ENCODE results near the gene AHNAK. TPM values are rescaled to one million over a fixed set of nuclear protein-coding genes. Genes with fewer than 3 reads are reported as not detected.
A peak's percentile ranks its signal among the peaks of the same experiment; 100 is the strongest.

The AHNAK gene
- total and polyA plus RNA-seq, 4 donors: 22.6 to 110 (median 38.1) TPM

DNA sequence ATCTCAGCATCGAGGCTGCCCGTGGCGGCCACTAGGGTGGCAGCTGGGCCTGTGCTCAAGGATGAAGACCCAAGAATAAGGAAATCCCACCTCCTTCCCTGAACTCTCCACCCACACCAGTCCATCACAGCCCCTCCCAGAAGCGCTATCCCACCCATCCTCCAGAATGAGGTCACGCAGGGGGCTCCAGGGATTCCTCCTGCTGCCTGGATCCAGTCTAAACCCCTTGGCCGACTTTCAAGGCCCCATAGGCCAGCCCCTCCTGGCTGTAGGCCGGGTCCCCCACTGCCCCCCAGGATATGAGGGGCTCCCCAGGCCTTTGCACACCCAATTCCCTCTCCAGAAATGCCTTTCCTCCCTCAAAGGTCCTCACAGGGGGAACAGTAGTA lies 146.7 kb downstream of the AHNAK start:
- Histone ChIP-seq H3K4me3 (ENCODE audit: low read depth in 1 of 3, low read length in 3 of 3) (no peak overlapping the region), H3K4me1 (ENCODE audit: control insufficient read depth in 4 of 4, insufficient read depth in 4 of 4, low read length in 3 of 4) (peaks cover 6 to 33% (median 15%) of the 10 kb centered on the region in 4 donors), H3K9ac (ENCODE audit: low read depth in 1 of 2, low read length in 2 of 2) (no peak overlapping the region)

DNA sequence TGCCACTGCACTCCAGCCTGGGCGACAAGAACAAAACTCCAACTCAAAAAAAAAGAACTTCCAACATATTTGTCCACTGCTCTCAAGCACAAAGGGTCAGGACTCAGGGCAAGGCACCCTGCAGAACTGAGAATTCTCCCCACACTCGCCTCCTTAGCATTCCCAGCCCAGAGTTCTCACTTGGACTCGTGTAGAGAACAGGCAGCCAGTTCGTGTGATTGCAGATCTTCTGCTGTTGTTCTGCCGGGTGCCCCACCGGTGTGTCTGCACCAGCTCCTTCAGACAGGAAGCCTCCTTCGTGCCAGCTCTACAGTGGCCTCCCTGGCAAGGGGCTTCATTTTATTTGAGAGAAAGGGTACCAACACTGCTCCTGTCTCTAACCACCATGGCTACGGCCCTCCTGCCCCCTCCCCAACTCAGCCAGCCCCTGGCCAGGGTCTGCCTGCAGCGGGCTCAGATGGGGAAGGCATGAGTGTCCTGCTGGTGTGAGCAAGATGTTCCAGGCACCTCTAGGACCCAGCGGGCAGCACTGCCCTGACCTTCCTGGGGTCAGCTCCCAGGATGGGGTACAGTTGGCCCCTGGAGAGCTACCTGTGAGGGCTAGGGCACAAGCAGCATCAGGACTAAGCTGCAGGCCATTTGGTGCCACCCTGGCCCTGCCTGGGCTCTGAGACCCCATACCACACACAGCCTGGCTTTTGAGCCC lies 147.3 kb downstream of the AHNAK start:
- Histone ChIP-seq H3K9ac (ENCODE audit: low read depth in 1 of 2, low read length in 2 of 2) (no peak overlapping the region), H3K36me3 (ENCODE audit: control insufficient read depth in 4 of 4, insufficient read depth in 3 of 4, low read depth in 1 of 4, low read length in 3 of 4) (no peaks in the 10 kb centered on the region), H3K27ac (ENCODE audit: low read depth in 1 of 2, low read length in 2 of 2) (peak overlapping the region in 1 of 2 donors; percentile 31), H3K27me3 (ENCODE audit: control insufficient read depth in 4 of 4, insufficient read depth in 4 of 4, low read length in 3 of 4) (no peaks in the 10 kb centered on the region), H3K4me1 (ENCODE audit: control insufficient read depth in 4 of 4, insufficient read depth in 4 of 4, low read length in 3 of 4) (peaks cover 6 to 37% (median 15%) of the 10 kb centered on the region in 4 donors), H3K4me3 (ENCODE audit: low read depth in 1 of 3, low read length in 3 of 3) (no peak overlapping the region), H3K9me3 (ENCODE audit: control insufficient read depth in 4 of 4, low read length in 3 of 4) (no peaks in the 10 kb centered on the region)
- DNase-seq (ENCODE audit: low spot score): no peak
- WGBS: 81% methylated on average over 10 of the region's 10 CpGs
- peak; percentile 90 for TF ChIP-seq NR2F2 (IDR thresholded peaks at IDR 0.05)
- peak in 1 of 2 donors; percentile 13 for TF ChIP-seq RXRA (IDR thresholded peaks at IDR 0.05)
- peak; percentile 11 for TF ChIP-seq SP1 (IDR thresholded peaks at IDR 0.05)
- TF ChIP-seq, protein P1, sequence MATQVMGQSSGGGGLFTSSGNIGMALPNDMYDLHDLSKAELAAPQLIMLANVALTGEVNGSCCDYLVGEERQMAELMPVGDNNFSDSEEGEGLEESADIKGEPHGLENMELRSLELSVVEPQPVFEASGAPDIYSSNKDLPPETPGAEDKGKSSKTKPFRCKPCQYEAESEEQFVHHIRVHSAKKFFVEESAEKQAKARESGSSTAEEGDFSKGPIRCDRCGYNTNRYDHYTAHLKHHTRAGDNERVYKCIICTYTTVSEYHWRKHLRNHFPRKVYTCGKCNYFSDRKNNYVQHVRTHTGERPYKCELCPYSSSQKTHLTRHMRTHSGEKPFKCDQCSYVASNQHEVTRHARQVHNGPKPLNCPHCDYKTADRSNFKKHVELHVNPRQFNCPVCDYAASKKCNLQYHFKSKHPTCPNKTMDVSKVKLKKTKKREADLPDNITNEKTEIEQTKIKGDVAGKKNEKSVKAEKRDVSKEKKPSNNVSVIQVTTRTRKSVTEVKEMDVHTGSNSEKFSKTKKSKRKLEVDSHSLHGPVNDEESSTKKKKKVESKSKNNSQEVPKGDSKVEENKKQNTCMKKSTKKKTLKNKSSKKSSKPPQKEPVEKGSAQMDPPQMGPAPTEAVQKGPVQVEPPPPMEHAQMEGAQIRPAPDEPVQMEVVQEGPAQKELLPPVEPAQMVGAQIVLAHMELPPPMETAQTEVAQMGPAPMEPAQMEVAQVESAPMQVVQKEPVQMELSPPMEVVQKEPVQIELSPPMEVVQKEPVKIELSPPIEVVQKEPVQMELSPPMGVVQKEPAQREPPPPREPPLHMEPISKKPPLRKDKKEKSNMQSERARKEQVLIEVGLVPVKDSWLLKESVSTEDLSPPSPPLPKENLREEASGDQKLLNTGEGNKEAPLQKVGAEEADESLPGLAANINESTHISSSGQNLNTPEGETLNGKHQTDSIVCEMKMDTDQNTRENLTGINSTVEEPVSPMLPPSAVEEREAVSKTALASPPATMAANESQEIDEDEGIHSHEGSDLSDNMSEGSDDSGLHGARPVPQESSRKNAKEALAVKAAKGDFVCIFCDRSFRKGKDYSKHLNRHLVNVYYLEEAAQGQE (IDR thresholded peaks at IDR 0.05): no peak

More for the DNA sequence above, 146.7 kb downstream of the AHNAK start:
- no peak for DNase-seq (ENCODE audit: low spot score)
- H3K9me3 ChIP-seq (ENCODE audit: control insufficient read depth in 4 of 4, low read length in 3 of 4): no peaks in the 10 kb centered on the region
- H3K27me3 ChIP-seq (ENCODE audit: control insufficient read depth in 4 of 4, insufficient read depth in 4 of 4, low read length in 3 of 4): no peaks in the 10 kb centered on the region
- TF ChIP-seq, protein P2, sequence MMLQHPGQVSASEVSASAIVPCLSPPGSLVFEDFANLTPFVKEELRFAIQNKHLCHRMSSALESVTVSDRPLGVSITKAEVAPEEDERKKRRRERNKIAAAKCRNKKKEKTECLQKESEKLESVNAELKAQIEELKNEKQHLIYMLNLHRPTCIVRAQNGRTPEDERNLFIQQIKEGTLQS (IDR thresholded peaks at IDR 0.05): no peak
- TF ChIP-seq RAD21 (IDR thresholded peaks at IDR 0.05) (no peak), FOXA2 (IDR thresholded peaks at IDR 0.05) (no peak)
- TF ChIP-seq, protein P3, sequence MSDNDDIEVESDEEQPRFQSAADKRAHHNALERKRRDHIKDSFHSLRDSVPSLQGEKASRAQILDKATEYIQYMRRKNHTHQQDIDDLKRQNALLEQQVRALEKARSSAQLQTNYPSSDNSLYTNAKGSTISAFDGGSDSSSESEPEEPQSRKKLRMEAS (IDR thresholded peaks at IDR 0.05): no peak
- H3K36me3 ChIP-seq (ENCODE audit: control insufficient read depth in 4 of 4, insufficient read depth in 3 of 4, low read depth in 1 of 4, low read length in 3 of 4): no peaks in the 10 kb centered on the region
- 78% methylated on average over 7 of the region's 7 CpGs for WGBS
- peak overlapping the region in 1 of 2 donors; percentile 31 for H3K27ac ChIP-seq (ENCODE audit: low read depth in 1 of 2, low read length in 2 of 2)

DNA sequence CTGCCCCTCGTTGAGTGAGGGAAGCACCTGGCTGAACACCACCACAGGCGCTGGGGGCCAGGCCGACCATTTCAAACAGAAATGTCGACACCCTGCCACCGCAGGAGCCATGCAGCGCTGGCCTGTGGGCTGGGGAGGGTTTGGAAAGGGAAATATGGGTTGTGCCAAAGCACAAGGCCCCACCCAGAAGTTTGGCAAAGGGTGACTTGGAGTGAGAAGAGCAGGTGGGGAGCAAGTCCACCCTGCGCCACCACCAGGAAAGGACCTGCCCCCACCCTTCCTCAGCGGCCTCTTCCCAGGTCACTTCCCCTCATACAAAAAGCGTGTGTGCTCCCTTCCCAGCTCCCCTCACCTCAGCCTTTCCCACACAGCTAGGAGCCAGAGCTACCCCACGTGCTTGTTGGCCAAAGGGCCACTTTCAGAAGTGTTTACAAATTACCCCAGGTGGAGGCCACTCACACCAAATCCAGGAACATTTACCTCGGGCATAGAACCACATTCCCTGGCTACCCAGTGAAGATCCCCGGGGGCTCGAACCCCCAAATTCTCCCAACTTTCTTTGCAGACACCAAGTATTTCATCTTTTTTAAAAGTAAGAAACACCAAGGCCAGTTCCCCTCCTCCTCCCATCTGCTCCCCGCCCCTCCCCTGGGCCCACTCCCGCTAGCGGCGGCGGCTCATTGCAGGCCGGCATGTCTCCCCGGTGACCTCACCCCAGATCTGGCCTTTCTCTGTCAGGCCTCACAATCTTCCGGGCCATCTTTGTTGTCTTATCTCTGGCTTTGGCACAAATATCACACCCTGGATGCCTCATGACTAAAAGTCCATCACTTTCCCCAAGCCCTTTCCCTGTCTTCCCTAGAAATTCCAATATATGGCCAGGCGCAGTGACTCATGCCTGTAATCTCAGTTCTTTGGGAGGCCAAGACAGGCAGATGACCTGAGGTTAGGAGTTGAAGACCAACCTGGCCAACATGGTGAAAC lies 148.3 kb downstream of the AHNAK start:
- Histone ChIP-seq H3K36me3 (ENCODE audit: control insufficient read depth in 4 of 4, insufficient read depth in 3 of 4, low read depth in 1 of 4, low read length in 3 of 4) (no peaks in the 10 kb centered on the region), H3K27ac (ENCODE audit: low read depth in 1 of 2, low read length in 2 of 2) (peak overlapping the region; percentile 47 to 75), H3K9me3 (ENCODE audit: control insufficient read depth in 4 of 4, low read length in 3 of 4) (no peaks in the 10 kb centered on the region), H3K27me3 (ENCODE audit: control insufficient read depth in 4 of 4, insufficient read depth in 4 of 4, low read length in 3 of 4) (no peaks in the 10 kb centered on the region), H3K4me3 (ENCODE audit: low read depth in 1 of 3, low read length in 3 of 3) (no peak overlapping the region), H3K4me1 (ENCODE audit: control insufficient read depth in 4 of 4, insufficient read depth in 4 of 4, low read length in 3 of 4) (peaks cover 6 to 37% (median 15%) of the 10 kb centered on the region in 4 donors), H3K9ac (ENCODE audit: low read depth in 1 of 2, low read length in 2 of 2) (no peak overlapping the region)
- TF ChIP-seq NR2F2 (IDR thresholded peaks at IDR 0.05) (no peak), HNF4A (conservative IDR thresholded peaks at IDR 0.05) (peak; percentile 10 to 39), RAD21 (IDR thresholded peaks at IDR 0.05) (peak in 1 of 2 donors; percentile 4), RXRA (IDR thresholded peaks at IDR 0.05) (peak; percentile 14 to 30), JUND (IDR thresholded peaks at IDR 0.05) (no peak)
- TF ChIP-seq, protein P3 (IDR thresholded peaks at IDR 0.05): peak; percentile 12
- WGBS: 57% methylated on average over 22 of the region's 22 CpGs
- no peak for DNase-seq (ENCODE audit: low spot score)
